Hepatocyte (in vitro differentiated cells): ENCODE results near the gene DHRS3.

Experiments
- CTCF ChIP-seq: fragments of 200-600 bp; sonication (generic); IDR thresholded peaks from 2 replicates; pipeline ENCODE4 v1.5.1; 2016; ENCODE audit warnings: antibody characterized with exemption, mild to moderate bottlenecking; ENCODE audit not compliant: poor library complexity
- EZH2 ChIP-seq: fragments of 200-600 bp; sonication (generic); IDR thresholded peaks from 2 replicates; pipeline ENCODE4 v1.6.1; 2016; ENCODE audit warnings: antibody characterized with exemption, mild to moderate bottlenecking, borderline replicate concordance

- TF ChIP-seq EZH2 (no peak), CTCF (no peak)
Observed at GRCh38 chr1:12527564-12527963, 90.4 kb downstream of the DHRS3 start.
